PC-3 (cell line): ENCODE results near the gene REXO1. TPM values are rescaled to one million over a fixed set of nuclear protein-coding genes. Genes with fewer than 3 reads are reported as not detected.

Source experiments
- ATAC-seq: fragments of 200-7000 bp; cut with Tn5 transposase; 2 replicates; pipeline ENCODE4 v1.9.1; 2020; ENCODE audit warnings: mild to moderate bottlenecking, moderate library complexity
- BruUV-seq: library from RNA; stranded (reverse); fragments of 400-500 nt; replicated peaks from 2 replicates; lab custom pipeline; 2021; lab: Mats Ljungman, UMichigan
- CTCF ChIA-PET: fragments of 300-600 bp; sonication (Branson Sonifier 250); formaldehyde crosslinking; loops from one replicate; lab custom pipeline; 2022; ENCODE audit warnings: antibody characterized with exemption; lab: Charles Lee
- POLR2A ChIA-PET: fragments of 300-600 bp; sonication (Branson Sonifier 250); formaldehyde crosslinking; loops from one replicate; lab custom pipeline; 2022; ENCODE audit warnings: antibody characterized with exemption; ENCODE audit not compliant: unreplicated experiment; lab: Charles Lee
- DNase-seq: peaks from one replicate; pipeline ENCODE4 v3.0.0-alpha.2; 2015
- H2AFZ ChIP-seq: fragments of 300-600 bp; sonication (generic); 2 replicates; pipeline ENCODE4 v1.6.0; 2016; ENCODE audit warnings: antibody characterized with exemption, low read length
- H3F3A ChIP-seq: fragments of 300-600 bp; sonication (generic); one replicate; pipeline ENCODE4 v1.6.0; 2017; ENCODE audit warnings: antibody characterized with exemption, low read length, control low read depth, mild to moderate bottlenecking; ENCODE audit not compliant: unreplicated experiment
- H3K27ac ChIP-seq: fragments of 300-600 bp; sonication (generic); 2 replicates; pipeline ENCODE4 v1.5.1; 2016; ENCODE audit warnings: mild to moderate bottlenecking, low read length
- H3K27me3 ChIP-seq: fragments of 300-600 bp; sonication (generic); 2 replicates; pipeline ENCODE4 v1.6.1; 2016; ENCODE audit warnings: low read length, mixed read lengths
- H3K36me3 ChIP-seq: fragments of 300-600 bp; sonication (generic); 2 replicates; pipeline ENCODE4 v1.6.1; 2016; ENCODE audit warnings: low read depth, mixed run types, low read length, mixed read lengths
- H3K4me1 ChIP-seq: fragments of 300-600 bp; sonication (generic); 2 replicates; pipeline ENCODE4 v1.5.1; 2016; ENCODE audit warnings: low read length; ENCODE audit not compliant: insufficient read depth
- H3K4me2 ChIP-seq: fragments of 300-600 bp; sonication (generic); 2 replicates; pipeline ENCODE4 v1.6.0; 2016; ENCODE audit warnings: low read length
- H3K4me3 ChIP-seq: fragments of 300-600 bp; sonication (generic); 2 replicates; pipeline ENCODE4 v1.5.1; 2016; ENCODE audit warnings: mild to moderate bottlenecking, low read length, mixed read lengths
- H3K79me2 ChIP-seq: fragments of 300-600 bp; sonication (generic); 2 replicates; pipeline ENCODE4 v1.6.1; 2017; ENCODE audit warnings: low read length, mixed read lengths
- H3K9ac ChIP-seq: fragments of 300-600 bp; sonication (generic); 2 replicates; pipeline ENCODE4 v1.6.0; 2016; ENCODE audit warnings: mild to moderate bottlenecking, low read length
- H3K9me2 ChIP-seq: fragments of 300-600 bp; sonication (generic); replicated peaks from 2 replicates; pipeline ENCODE4 v1.6.1; 2016; ENCODE audit warnings: mixed run types, low read length, mixed read lengths
- H3K9me3 ChIP-seq: fragments of 300-600 bp; sonication (generic); 2 replicates; pipeline ENCODE4 v1.6.1; 2016; ENCODE audit warnings: low read length, mixed read lengths
- H4K20me1 ChIP-seq: fragments of 300-600 bp; sonication (generic); 2 replicates; pipeline ENCODE4 v1.6.1; 2016; ENCODE audit warnings: low read length, mixed read lengths
- CTCF ChIP-seq: fragments of 300-600 bp; sonication (generic); conservative IDR thresholded peaks from 2 replicates; pipeline ENCODE4 v1.5.1; 2017; ENCODE audit warnings: antibody characterized with exemption, low read depth, mild to moderate bottlenecking, low read length
- EZH2 ChIP-seq: fragments of 300-600 bp; sonication (generic); IDR thresholded peaks from one replicate; pipeline ENCODE4 v1.6.1; 2017; ENCODE audit warnings: antibody characterized with exemption, mild to moderate bottlenecking, low read length; ENCODE audit not compliant: unreplicated experiment
- EZH2phosphoT487 ChIP-seq: fragments of 300-600 bp; sonication (generic); IDR thresholded peaks from 2 replicates; pipeline ENCODE4 v1.6.1; 2018; ENCODE audit warnings: mild to moderate bottlenecking, antibody characterized with exemption, low read length, borderline replicate concordance
- intact Hi-C: fragments of 100-400 bp; cut with micrococcal nuclease; formaldehyde crosslinking; loops from 2 replicates; pipeline ENCODE4 v1.9.0; 2023
- total RNA-seq: library from RNA; depleted of rRNA; stranded (reverse); fragments of >200 nt; gene quantifications from 2 replicates; pipeline ENCODE4 v1.2.3, GENCODE V29; 2014

REXO1 gene
- total RNA-seq, 1 experiment from 2014 or later: 21.4 TPM

GRCh38 chr19:1871630-1872029, 23.3 kb upstream of the REXO1 start:
- no peak overlapping the region for H3K4me2 ChIP-seq
- H3K9ac ChIP-seq: no peak overlapping the region
- no peaks in the 10 kb centered on the region for H4K20me1 ChIP-seq
- ATAC-seq: no peak
- intact Hi-C loops: no loop called here
- BruUV-seq: no TSS peak
- no peaks in the 10 kb centered on the region for H3K9me2 ChIP-seq
- no peak for TF ChIP-seq EZH2
- TF ChIP-seq CTCF: no peak
- no peak for TF ChIP-seq EZH2phosphoT487
- DNase-seq: no peak
- H3K79me2 ChIP-seq: peaks cover 38% of the 10 kb centered on the region
- ChIA-PET CTCF (no interaction called here), POLR2A (no interaction called here)
- no peaks in the 10 kb centered on the region for H3K36me3 ChIP-seq
- H3K4me1 ChIP-seq: peaks cover 10% of the 10 kb centered on the region; the same call in 1 of the 2 replicates
- no peak overlapping the region for H3K4me3 ChIP-seq
- H3K27me3 ChIP-seq: no peaks in the 10 kb centered on the region
- no peak overlapping the region for H3K27ac ChIP-seq
- no peak overlapping the region for H2AFZ ChIP-seq
- no peaks in the 10 kb centered on the region for H3F3A ChIP-seq
- H3K9me3 ChIP-seq: no peaks in the 10 kb centered on the region

- H3K4me2 ChIP-seq: no peak overlapping the region
- H3F3A ChIP-seq: no peaks in the 10 kb centered on the region
- no peak for ATAC-seq
- no peaks in the 10 kb centered on the region for H3K36me3 ChIP-seq
- H3K9me3 ChIP-seq: no peaks in the 10 kb centered on the region
- H3K79me2 ChIP-seq: peaks cover 38% of the 10 kb centered on the region
- no TSS peak for BruUV-seq
- CTCF ChIA-PET: no interaction called here
- peaks cover 10% of the 10 kb centered on the region; the same call in 1 of the 2 replicates for H3K4me1 ChIP-seq
- H3K27ac ChIP-seq: no peak overlapping the region
- H3K9ac ChIP-seq: no peak overlapping the region
- no peak for TF ChIP-seq CTCF
- TF ChIP-seq EZH2phosphoT487: no peak
- intact Hi-C loops: no loop called here
- H3K27me3 ChIP-seq: no peaks in the 10 kb centered on the region
- no peak overlapping the region for H2AFZ ChIP-seq
- DNase-seq: no peak
- no peaks in the 10 kb centered on the region for H3K9me2 ChIP-seq
- no peak overlapping the region for H3K4me3 ChIP-seq
- H4K20me1 ChIP-seq: no peaks in the 10 kb centered on the region
- POLR2A ChIA-PET: no interaction called here
Observed at GRCh38 chr19:1871140-1871597, 22.9 kb upstream of the REXO1 start.

DNA sequence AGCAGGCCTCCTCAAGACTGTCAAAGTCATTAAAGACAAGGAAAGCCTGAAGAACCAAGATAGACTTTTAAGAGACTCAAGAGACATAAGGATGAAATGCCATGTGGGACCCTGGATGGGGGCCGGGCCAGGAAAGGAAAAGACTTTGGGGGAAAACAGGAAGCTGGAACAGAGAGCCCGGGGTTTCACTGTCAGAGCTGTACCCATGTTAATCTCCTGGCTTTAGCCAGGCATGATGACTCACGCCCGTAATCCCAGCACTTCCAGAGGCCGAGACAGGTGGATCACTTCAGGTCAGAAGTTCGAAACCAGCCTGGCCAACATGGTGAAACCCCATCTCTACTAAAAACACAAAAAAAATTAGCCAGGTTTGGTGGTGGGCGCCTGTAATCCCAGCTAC, 20.7 kb upstream of the REXO1 start:
- Histone ChIP-seq H3K27me3 (no peaks in the 10 kb centered on the region), H3K4me1 (peaks cover 8% of the 10 kb centered on the region; the same call in 1 of the 2 replicates), H3K36me3 (no peaks in the 10 kb centered on the region), H3K9ac (no peak overlapping the region), H4K20me1 (no peaks in the 10 kb centered on the region), H3K9me2 (no peaks in the 10 kb centered on the region), H3K27ac (no peak overlapping the region), H3K9me3 (no peaks in the 10 kb centered on the region), H3K4me2 (no peak overlapping the region), H3K4me3 (no peak overlapping the region), H3F3A (no peaks in the 10 kb centered on the region), H2AFZ (no peak overlapping the region), H3K79me2 (peaks cover 18% of the 10 kb centered on the region)
- DNase-seq (no peak), ATAC-seq (no peak)
- CTCF ChIA-PET: no interaction called here
- intact Hi-C loops: no loop called here
- no TSS peak for BruUV-seq
- POLR2A ChIA-PET: no interaction called here
- TF ChIP-seq EZH2 (no peak), CTCF (no peak), EZH2phosphoT487 (no peak)
